DND-41 (cell line): ENCODE data around the gene AP2B1.

ENCODE experiments used
- CTCF ChIP-seq: IDR thresholded peaks from 2 replicates; pipeline ENCODE4 v1.5.1; 2012; ENCODE audit warnings: borderline replicate concordance, low read length, moderate library complexity, mild to moderate bottlenecking; ENCODE audit not compliant: poor library complexity, severe bottlenecking; ENCODE audit errors: extremely low read depth
- EZH2 ChIP-seq: IDR thresholded peaks from 3 replicates; pipeline ENCODE4 v1.6.1; 2012; ENCODE audit warnings: borderline replicate concordance, low read depth, mild to moderate bottlenecking, moderate library complexity, low read length, inconsistent platforms; ENCODE audit not compliant: severe bottlenecking

- no peak for TF ChIP-seq CTCF
- TF ChIP-seq EZH2 = no peak
These were observed 89.3 kb downstream of the AP2B1 start for GRCh38 chr17:35676441-35676840.
